PC-3 (cell line): ENCODE results near the gene KLHDC8B. TPM values are rescaled to one million over a fixed set of nuclear protein-coding genes. Genes with fewer than 3 reads are reported as not detected.

Experiments used
- ATAC-seq: fragments of 200-7000 bp; cut with Tn5 transposase; 2 replicates; pipeline ENCODE4 v1.9.1; 2020; ENCODE audit warnings: mild to moderate bottlenecking, moderate library complexity
- BruUV-seq: library from RNA; stranded (reverse); fragments of 400-500 nt; replicated peaks from 2 replicates; lab custom pipeline; 2021; lab: Mats Ljungman, UMichigan
- CTCF ChIA-PET: fragments of 300-600 bp; sonication (Branson Sonifier 250); formaldehyde crosslinking; loops from one replicate; lab custom pipeline; 2022; ENCODE audit warnings: antibody characterized with exemption; lab: Charles Lee
- POLR2A ChIA-PET: fragments of 300-600 bp; sonication (Branson Sonifier 250); formaldehyde crosslinking; loops from one replicate; lab custom pipeline; 2022; ENCODE audit warnings: antibody characterized with exemption; ENCODE audit not compliant: unreplicated experiment; lab: Charles Lee
- DNase-seq: peaks from one replicate; pipeline ENCODE4 v3.0.0-alpha.2; 2015
- H2AFZ ChIP-seq: fragments of 300-600 bp; sonication (generic); 2 replicates; pipeline ENCODE4 v1.6.0; 2016; ENCODE audit warnings: antibody characterized with exemption, low read length
- H3F3A ChIP-seq: fragments of 300-600 bp; sonication (generic); one replicate; pipeline ENCODE4 v1.6.0; 2017; ENCODE audit warnings: antibody characterized with exemption, low read length, control low read depth, mild to moderate bottlenecking; ENCODE audit not compliant: unreplicated experiment
- H3K27ac ChIP-seq: fragments of 300-600 bp; sonication (generic); 2 replicates; pipeline ENCODE4 v1.5.1; 2016; ENCODE audit warnings: mild to moderate bottlenecking, low read length
- H3K27me3 ChIP-seq: fragments of 300-600 bp; sonication (generic); 2 replicates; pipeline ENCODE4 v1.6.1; 2016; ENCODE audit warnings: low read length, mixed read lengths
- H3K36me3 ChIP-seq: fragments of 300-600 bp; sonication (generic); 2 replicates; pipeline ENCODE4 v1.6.1; 2016; ENCODE audit warnings: low read depth, mixed run types, low read length, mixed read lengths
- H3K4me1 ChIP-seq: fragments of 300-600 bp; sonication (generic); 2 replicates; pipeline ENCODE4 v1.5.1; 2016; ENCODE audit warnings: low read length; ENCODE audit not compliant: insufficient read depth
- H3K4me2 ChIP-seq: fragments of 300-600 bp; sonication (generic); 2 replicates; pipeline ENCODE4 v1.6.0; 2016; ENCODE audit warnings: low read length
- H3K4me3 ChIP-seq: fragments of 300-600 bp; sonication (generic); 2 replicates; pipeline ENCODE4 v1.5.1; 2016; ENCODE audit warnings: mild to moderate bottlenecking, low read length, mixed read lengths
- H3K79me2 ChIP-seq: fragments of 300-600 bp; sonication (generic); 2 replicates; pipeline ENCODE4 v1.6.1; 2017; ENCODE audit warnings: low read length, mixed read lengths
- H3K9ac ChIP-seq: fragments of 300-600 bp; sonication (generic); 2 replicates; pipeline ENCODE4 v1.6.0; 2016; ENCODE audit warnings: mild to moderate bottlenecking, low read length
- H3K9me2 ChIP-seq: fragments of 300-600 bp; sonication (generic); replicated peaks from 2 replicates; pipeline ENCODE4 v1.6.1; 2016; ENCODE audit warnings: mixed run types, low read length, mixed read lengths
- H3K9me3 ChIP-seq: fragments of 300-600 bp; sonication (generic); 2 replicates; pipeline ENCODE4 v1.6.1; 2016; ENCODE audit warnings: low read length, mixed read lengths
- H4K20me1 ChIP-seq: fragments of 300-600 bp; sonication (generic); 2 replicates; pipeline ENCODE4 v1.6.1; 2016; ENCODE audit warnings: low read length, mixed read lengths
- EZH2 ChIP-seq: fragments of 300-600 bp; sonication (generic); IDR thresholded peaks from one replicate; pipeline ENCODE4 v1.6.1; 2017; ENCODE audit warnings: antibody characterized with exemption, mild to moderate bottlenecking, low read length; ENCODE audit not compliant: unreplicated experiment
- EZH2phosphoT487 ChIP-seq: fragments of 300-600 bp; sonication (generic); IDR thresholded peaks from 2 replicates; pipeline ENCODE4 v1.6.1; 2018; ENCODE audit warnings: mild to moderate bottlenecking, antibody characterized with exemption, low read length, borderline replicate concordance
- intact Hi-C: fragments of 100-400 bp; cut with micrococcal nuclease; formaldehyde crosslinking; loops from 2 replicates; pipeline ENCODE4 v1.9.0; 2023
- total RNA-seq: library from RNA; depleted of rRNA; stranded (reverse); fragments of >200 nt; gene quantifications from 2 replicates; pipeline ENCODE4 v1.2.3, GENCODE V29; 2014
- TF ChIP-seq, protein P1 (sequence below): fragments of 300-600 bp; sonication (generic); conservative IDR thresholded peaks from 2 replicates; pipeline ENCODE4 v1.5.1; 2017; ENCODE audit warnings: antibody characterized with exemption, low read depth, mild to moderate bottlenecking, low read length

KLHDC8B gene
- total RNA-seq, 1 experiment from 2014 or later: 34.4 TPM

DNA sequence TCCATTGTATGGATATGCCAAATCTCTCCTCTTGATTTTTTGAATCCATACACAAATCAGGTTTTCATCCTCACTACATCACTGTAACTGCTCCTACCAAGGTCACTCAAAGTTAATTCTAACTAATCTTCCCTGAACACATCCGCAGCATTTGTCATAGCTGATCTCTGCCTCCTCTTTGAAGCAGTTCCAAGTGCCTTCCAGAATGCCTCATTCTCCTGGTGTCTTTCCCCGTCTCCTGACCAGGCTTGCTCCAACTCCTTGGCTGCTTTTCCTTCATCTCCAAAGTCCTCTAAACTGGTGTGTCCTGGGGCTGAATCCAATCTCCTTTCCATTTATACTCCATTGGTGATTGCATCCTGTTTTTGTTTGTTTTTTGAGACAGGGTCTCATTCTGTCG, 26.8 kb downstream of the KLHDC8B start:
- BruUV-seq: no TSS peak
- H3K79me2 ChIP-seq: no peaks in the 10 kb centered on the region
- H3K4me1 ChIP-seq: no peaks in the 10 kb centered on the region
- no peaks in the 10 kb centered on the region for H3K27me3 ChIP-seq
- H3K27ac ChIP-seq: no peak overlapping the region
- H3K9me3 ChIP-seq: no peaks in the 10 kb centered on the region
- DNase-seq (no peak), ATAC-seq (no peak)
- ChIA-PET POLR2A (no interaction called here), CTCF (no interaction called here)
- no peak overlapping the region for H3K9ac ChIP-seq
- no peak overlapping the region for H3K4me2 ChIP-seq
- no peaks in the 10 kb centered on the region for H3K9me2 ChIP-seq
- TF ChIP-seq EZH2phosphoT487: no peak
- TF ChIP-seq, protein P1, sequence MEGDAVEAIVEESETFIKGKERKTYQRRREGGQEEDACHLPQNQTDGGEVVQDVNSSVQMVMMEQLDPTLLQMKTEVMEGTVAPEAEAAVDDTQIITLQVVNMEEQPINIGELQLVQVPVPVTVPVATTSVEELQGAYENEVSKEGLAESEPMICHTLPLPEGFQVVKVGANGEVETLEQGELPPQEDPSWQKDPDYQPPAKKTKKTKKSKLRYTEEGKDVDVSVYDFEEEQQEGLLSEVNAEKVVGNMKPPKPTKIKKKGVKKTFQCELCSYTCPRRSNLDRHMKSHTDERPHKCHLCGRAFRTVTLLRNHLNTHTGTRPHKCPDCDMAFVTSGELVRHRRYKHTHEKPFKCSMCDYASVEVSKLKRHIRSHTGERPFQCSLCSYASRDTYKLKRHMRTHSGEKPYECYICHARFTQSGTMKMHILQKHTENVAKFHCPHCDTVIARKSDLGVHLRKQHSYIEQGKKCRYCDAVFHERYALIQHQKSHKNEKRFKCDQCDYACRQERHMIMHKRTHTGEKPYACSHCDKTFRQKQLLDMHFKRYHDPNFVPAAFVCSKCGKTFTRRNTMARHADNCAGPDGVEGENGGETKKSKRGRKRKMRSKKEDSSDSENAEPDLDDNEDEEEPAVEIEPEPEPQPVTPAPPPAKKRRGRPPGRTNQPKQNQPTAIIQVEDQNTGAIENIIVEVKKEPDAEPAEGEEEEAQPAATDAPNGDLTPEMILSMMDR: no peak
- no peak for TF ChIP-seq EZH2
- H3K4me3 ChIP-seq: no peak overlapping the region
- no peaks in the 10 kb centered on the region for H3F3A ChIP-seq
- intact Hi-C loops: no loop called here
- H4K20me1 ChIP-seq: no peaks in the 10 kb centered on the region
- no peaks in the 10 kb centered on the region for H3K36me3 ChIP-seq
- H2AFZ ChIP-seq: no peak overlapping the region

DNA sequence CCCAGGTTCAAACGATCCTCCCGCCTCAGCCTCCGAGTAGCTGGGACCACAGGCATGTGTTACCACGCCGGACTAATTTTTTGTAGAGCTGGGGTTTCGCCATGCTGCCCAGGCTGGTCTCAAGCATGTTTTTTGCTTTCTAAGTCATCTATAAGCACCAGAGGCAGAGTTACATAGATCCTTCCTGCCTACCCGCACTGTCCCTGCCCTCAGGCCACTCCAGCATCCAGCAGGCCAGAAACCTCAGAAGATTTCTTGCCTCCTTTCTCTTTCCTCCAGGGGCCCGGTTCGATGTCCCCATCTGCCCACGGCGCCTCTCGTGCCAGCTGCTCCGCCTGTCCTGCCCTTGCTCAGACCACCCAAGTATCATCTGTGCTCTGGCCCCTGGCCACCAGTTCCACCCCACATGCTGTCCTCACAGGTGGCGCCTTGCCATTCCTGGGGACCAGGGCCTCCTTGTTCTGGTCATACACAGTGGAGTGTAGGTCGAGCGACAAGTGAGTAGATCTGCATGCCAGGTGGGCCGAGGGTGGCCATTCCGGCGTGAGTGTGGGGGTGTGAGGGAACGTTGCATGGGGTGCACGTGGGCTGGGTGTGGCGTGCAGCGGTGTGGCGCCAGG, 27.3 kb downstream of the KLHDC8B start:
- H4K20me1 ChIP-seq: no peaks in the 10 kb centered on the region
- H3K27ac ChIP-seq: no peak overlapping the region
- DNase-seq (no peak), ATAC-seq (no peak)
- no peaks in the 10 kb centered on the region for H3F3A ChIP-seq
- no peak for TF ChIP-seq EZH2phosphoT487
- TF ChIP-seq, protein P1: no peak
- no peak for TF ChIP-seq EZH2
- no TSS peak for BruUV-seq
- H3K9ac ChIP-seq: no peak overlapping the region
- POLR2A ChIA-PET: no interaction called here
- no peaks in the 10 kb centered on the region for H3K4me1 ChIP-seq
- no peaks in the 10 kb centered on the region for H3K27me3 ChIP-seq
- CTCF ChIA-PET: no interaction called here
- no peaks in the 10 kb centered on the region for H3K9me2 ChIP-seq
- H3K9me3 ChIP-seq: no peaks in the 10 kb centered on the region
- no peaks in the 10 kb centered on the region for H3K79me2 ChIP-seq
- no peak overlapping the region for H3K4me3 ChIP-seq
- intact Hi-C loops: no loop called here
- no peaks in the 10 kb centered on the region for H3K36me3 ChIP-seq
- H2AFZ ChIP-seq: no peak overlapping the region
- H3K4me2 ChIP-seq: no peak overlapping the region

DNA sequence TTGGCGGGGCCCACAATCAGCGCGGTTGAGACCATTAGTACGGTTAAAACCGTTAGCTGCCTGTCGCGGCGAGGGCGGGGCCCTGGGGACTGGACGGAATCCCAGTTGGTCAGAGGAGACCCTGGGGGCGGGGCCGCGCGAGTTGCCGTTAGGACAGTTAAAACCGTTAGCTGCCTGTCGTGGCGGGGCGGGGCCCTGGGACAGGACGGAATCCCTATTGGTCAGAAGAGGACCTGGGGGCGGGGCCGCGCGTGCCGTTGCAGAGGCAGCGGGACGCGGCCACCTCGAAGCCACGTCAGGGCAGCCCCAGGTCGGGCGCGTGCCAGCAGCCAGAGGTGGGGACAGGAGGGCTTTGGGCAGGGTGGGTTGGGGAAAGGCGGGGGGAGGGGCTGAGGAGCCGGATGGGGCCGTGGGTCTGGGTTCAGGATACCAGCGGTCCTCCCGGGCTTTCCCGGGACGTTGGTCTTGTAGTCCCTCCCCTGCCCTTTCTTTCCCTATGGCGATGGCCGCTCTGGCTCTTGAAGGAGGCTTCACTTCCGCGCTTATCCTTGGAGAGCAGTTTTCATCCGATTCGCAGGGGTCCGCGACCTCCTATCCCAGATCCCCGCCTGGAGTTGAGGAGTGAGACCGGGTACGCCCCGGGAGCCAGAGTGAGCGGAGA, 28.0 kb downstream of the KLHDC8B start:
- no peak overlapping the region for H3K4me2 ChIP-seq
- no peak overlapping the region for H2AFZ ChIP-seq
- intact Hi-C loops: no loop called here
- no peaks in the 10 kb centered on the region for H3K9me3 ChIP-seq
- H3K27me3 ChIP-seq: no peaks in the 10 kb centered on the region
- no peaks in the 10 kb centered on the region for H3K79me2 ChIP-seq
- H3K9me2 ChIP-seq: no peaks in the 10 kb centered on the region
- no TSS peak for BruUV-seq
- no peaks in the 10 kb centered on the region for H3K4me1 ChIP-seq
- no peak overlapping the region for H3K9ac ChIP-seq
- CTCF ChIA-PET: no interaction called here
- POLR2A ChIA-PET: no interaction called here
- no peak for DNase-seq
- H3K36me3 ChIP-seq: no peaks in the 10 kb centered on the region
- no peaks in the 10 kb centered on the region for H4K20me1 ChIP-seq
- TF ChIP-seq EZH2phosphoT487: no peak
- TF ChIP-seq, protein P1: no peak
- TF ChIP-seq EZH2: no peak
- no peak overlapping the region for H3K4me3 ChIP-seq
- ATAC-seq: no peak
- no peak overlapping the region for H3K27ac ChIP-seq
- no peaks in the 10 kb centered on the region for H3F3A ChIP-seq
